T47D (cell line): ENCODE measurements around the gene LIMS2.

Experiments used
- DNase-seq, 2 experiments: peaks; one replicate each; pipeline versions ENCODE4 v3.0.0 to v3.0.0-alpha.2; 2011 to 2012; ENCODE audit warnings: low read depth in 1 of 2, low spot score in 1 of 2
- JUND ChIP-seq: IDR thresholded peaks from 2 replicates; pipeline ENCODE4 v1.6.1; 2012; ENCODE audit warnings: low read depth
- in situ Hi-C: cut with HindIII; loops from 2 replicates; pipeline ENCODE4 v1.10.0; 2016; ENCODE audit warnings: low sequenced_read_pairs, low pct_unique_long_range_greater_than_20kb

LIMS2 gene

DNA sequence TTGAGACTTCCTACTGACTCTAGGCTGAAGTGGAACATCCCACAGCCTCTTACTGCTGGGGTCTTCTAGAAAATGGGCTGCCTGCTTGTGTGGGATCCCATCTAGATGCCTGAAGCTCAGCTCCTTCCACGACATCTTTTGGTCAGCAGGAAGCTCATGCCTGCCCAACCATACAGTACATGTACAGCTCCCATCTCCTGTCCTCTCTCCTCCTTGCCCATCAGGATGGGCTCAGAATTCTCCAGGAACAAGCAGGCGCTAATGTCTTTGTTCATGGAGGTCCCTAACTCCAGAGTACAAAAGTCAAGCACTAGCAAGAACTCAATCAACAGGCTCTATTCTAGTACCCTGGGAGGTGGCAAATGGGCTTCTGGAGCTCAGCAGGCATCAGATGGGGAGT lies 61.1 kb downstream of the LIMS2 start:
- in situ Hi-C loops = no loop called here
- TF ChIP-seq JUND = no peak
- no peak for DNase-seq

DNA sequence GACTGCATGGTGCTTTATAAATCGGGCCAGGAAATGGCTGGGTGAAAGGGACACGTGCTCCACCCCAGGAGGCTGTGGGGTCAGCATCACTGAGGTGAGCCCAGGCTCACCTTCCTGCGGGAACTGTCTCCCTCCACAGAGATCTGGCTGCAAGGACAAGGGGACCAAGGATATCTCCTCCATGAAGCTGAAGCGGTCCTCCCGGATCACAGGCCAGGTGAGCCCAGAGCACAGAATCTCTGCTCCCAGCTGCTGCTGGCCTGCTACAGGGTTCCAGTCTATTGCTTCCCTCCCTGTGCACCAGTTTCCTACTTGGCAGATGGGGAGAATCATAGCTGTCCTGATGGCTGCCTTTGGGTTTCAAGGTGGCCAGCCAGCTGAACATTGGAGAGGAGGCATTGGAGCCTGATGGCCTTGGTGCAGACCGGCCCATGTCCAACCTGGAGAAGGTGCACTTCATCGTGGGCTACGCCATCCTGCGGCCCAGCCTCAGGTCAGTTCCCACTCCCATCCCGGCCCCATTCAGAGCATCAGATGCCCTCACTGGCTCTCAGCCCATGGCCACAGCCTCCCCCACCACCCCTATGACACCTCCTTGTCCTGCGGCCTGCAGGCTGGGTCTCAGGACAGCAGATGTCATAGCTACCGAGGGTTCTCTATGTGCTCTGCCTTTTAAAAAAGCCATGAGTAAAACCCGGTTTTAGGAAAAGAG lies 63.1 kb downstream of the LIMS2 start:
- in situ Hi-C loops = no loop called here
- TF ChIP-seq JUND = no peak
- DNase-seq = no peak

DNA sequence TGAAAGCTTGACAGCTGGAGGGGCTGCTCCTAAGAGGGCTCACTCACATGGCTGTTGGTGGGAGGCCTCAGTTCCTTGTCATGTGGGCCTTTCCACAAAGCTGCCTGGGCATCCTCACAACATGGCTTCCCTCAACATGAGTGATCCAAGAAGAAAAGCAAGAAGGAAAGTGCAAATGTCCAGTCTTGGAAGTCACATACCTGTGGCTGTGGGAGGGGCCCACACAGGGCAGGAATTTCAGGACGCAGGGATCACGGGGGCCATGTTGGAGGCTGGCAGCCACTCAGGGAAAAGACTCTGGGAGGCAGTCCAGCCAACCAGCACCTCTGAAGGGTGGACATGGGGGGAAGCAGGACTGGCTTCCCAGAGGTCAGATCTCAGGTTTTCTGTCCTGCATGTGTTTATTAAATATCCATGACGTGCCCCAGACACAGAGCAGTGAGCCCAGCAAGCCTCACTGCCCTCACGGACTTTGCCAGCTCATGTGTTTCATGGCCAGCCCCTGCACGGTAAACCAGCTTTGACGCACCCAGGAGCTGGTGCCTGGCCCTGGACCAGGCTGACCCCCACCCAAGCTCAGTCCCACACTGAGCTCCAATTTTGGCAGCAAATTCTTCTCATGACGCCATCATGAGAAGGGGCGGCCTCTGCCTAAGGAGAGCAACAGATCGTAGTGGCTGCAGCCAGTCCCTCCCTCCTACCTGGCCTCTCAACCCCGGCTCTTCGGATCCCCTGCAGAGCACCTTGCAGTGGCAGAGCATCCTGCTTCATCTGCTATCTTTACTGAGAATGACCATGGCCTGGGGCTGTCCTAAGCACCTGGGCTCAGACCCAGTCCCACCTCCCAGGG lies 64.0 kb downstream of the LIMS2 start:
- TF ChIP-seq JUND = no peak
- DNase-seq = no peak
- in situ Hi-C loops = no loop called here

DNA sequence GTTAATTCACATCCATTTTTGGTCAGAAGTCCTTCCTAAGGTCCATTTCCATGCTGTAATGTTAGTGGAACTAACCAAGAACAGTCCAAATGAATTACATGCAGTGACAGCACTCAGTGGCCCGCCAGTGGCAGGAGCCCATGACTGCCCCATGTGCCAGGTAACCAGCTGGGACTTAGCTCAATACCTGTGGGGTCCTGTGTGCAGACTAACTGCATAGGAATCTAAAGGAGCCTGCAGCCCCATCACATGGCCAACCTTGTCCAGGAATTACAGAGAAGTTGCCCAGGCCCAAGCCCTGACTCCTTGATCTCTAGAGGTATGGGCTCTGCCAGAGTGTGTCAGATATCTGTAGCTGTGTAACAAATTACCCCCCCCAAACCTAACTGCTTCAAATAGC lies 64.8 kb downstream of the LIMS2 start:
- DNase-seq = no peak
- no peak for TF ChIP-seq JUND
- in situ Hi-C loops = no loop called here

DNA sequence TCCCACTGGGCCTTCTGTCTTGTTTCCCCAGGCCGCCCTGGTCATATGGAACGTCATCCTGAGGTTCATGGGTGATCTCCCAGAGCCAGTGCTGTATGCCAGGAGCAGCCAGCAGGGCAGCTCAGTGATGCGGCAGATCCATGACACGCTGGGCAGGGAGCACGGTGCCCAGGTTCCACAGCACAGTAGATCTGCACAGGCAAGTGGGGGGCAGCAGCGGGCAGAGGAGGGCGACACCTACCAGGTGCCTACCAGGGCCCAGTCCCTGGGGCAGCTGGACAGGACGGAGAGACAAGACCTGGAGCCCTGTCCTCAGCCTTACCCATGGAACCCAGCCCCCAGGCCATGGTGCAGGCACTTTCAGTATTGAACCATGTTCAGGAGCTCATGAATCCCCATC lies 65.5 kb downstream of the LIMS2 start:
- no peak for TF ChIP-seq JUND
- no peak for DNase-seq
- in situ Hi-C loops = no loop called here

DNA sequence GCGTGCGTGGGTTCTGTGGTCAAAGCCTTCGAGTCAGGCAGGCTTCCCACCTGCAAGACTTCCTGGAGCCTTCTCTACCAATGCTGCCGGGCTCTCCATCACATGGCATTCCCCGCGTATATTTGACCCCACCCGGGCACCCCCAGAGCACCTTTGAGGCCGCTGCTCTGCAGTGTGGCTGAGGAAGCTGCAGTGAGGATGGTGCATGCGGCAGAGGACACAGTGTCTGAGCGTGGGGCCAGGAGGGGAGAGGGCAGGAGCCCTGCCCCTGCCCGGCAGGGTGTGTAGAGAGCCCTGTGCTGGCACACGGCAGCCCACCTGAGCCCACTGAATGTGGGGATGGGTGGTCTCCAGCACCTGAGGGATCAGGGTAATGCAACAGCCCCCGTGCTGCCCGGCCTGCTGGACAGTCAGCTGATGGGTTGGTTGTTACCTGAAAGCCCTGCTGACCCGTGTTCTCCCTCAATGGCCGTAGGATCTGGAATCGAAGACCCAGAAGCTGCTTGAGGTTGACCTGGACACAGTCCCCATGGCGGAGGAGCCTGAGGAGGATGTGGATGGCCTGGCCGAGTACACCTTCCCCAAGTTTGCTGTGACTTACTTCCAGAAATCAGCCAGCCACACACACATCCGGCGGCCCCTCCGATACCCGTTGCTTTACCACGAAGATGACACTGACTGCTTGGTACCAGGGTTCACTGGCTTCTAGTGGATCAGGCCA lies 66.1 kb downstream of the LIMS2 start:
- no peak for TF ChIP-seq JUND
- DNase-seq = no peak
- in situ Hi-C loops = no loop called here

DNA sequence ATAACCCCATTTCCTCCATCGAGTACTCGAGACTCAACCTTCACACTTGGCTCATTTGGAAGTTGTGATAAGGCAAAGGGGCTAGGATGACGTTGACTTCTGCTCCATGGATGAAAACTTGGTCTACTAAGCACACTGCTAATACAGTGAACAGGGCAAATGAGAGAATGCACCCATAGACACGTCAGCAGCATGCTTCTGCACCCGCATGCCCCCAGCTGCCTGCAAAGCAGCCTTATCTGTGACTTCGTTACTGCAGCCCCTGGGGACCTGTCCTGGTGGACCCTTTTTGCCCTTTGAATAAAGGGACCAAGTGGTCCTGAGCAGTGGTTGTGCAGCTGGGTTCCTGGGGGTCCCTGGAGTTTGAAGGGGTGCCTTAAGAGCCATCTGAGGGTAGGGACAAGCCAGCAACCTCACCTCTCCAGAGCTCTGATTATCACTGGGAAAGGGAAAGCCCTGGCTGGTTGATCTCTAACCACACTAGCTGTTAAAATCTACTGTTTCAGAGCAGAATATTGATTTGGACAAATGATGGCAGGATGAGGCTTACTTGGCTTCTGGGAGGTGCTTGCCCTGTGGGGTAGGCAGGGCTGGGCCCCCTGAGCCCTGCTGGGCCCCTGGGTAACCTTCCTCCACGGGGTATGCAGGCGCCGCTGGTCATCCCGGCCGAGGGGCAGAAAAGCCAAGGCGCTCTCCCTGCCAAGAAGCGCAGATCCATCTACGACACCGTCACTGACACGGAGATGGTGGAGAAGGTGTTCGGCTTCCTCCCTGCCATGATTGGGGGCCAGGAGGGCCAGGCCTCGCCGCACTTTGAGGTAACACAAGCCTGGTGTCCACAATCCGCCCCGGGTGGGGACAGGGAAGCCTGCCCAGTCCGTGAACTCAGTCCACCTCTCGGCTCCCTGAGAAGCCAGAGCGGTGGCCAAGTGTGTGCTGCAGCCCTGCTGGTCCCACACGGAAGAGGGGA lies 67.0 kb downstream of the LIMS2 start:
- no peak for TF ChIP-seq JUND
- no peak for DNase-seq
- in situ Hi-C loops = no loop called here

DNA sequence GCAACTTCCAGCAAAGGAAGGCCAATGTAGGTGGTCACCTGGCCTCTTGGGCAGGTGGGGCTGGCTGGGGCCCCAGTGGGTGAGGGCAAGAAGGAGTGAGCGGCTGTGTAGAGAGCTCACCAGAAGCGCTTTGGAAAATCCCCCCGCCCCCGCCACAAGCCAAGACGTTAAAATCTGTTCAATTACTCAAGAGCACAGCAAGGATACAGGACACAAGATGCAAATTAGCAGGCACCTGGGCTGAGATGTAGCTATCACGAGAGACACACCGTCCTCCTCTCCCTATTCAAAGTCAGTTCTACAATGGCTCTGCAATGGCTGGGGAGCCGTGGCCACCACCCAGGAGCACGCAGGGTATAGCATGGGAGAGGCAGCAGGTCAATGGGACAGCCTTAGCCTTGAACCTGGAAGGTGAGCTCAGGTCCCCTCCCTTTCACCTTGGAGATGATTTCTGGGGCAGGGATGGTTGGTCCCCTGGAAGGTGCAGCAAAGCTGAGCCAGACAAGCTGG lies 67.9 kb downstream of the LIMS2 start:
- in situ Hi-C loops = no loop called here
- TF ChIP-seq JUND = no peak
- no peak for DNase-seq

DNA sequence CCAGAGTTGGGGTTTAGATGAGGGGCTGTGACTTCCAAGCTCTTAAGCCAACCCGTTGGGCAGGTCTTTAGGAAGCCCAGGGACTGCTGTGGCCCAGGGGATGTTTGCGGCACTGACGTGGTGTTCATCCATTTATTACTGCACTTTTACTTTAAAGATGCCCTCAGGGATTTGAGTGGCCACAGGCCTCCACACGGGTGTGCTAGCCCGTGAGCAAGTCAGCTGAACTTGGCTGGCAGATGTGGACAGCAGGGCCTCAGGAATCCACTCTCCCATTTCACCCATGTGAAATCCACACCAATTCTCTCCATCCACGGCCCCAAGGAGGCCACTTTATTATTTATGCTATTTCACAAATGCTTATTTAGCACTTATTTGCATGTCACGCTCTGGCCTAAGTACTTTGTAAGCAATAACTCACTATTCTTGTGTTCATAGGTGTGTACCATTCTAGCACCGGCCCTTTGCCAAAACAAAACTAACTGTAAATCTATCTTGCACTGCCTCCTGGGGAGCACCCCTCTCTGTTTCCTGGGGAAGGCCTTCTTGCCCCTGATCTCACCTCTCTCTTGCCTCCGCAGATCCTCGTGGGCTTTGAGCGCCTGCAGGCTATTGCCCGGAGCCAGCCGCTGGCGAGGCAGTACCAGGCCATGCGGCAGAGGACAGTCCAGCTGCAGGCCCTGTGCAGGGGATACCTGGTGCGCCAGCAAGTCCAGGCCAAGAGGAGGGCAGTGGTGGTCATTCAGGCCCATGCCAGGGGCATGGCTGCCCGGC lies 68.5 kb downstream of the LIMS2 start:
- TF ChIP-seq JUND = no peak
- no peak for DNase-seq
- in situ Hi-C loops = no loop called here

DNA sequence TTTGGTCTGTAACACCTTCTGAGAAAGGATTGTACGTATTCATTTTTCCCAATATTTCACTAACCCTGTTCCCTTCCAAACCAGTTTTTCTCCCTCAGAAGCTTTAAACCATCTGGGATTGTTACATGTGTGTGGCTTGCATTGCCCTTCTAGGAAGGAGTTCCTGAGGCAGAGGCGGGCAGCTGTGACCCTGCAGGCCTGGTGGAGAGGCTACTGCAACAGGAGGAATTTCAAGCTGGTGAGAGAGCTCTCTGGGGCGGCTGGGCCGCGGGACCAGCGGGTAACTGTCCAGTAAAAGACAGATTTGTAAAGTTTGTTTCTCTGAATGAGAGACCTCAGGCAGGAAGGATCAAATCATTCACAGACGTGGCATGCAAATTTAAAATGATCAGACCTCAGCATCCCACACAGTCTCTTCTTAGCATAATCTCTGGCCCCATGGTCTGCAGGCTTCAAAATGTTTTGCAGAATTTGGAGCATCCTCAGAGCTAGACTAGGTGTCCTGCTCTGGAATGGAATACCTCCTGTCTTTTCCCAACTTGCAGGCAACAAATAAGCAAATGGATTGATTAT lies 69.6 kb downstream of the LIMS2 start:
- in situ Hi-C loops = no loop called here
- DNase-seq = no peak
- no peak for TF ChIP-seq JUND

DNA sequence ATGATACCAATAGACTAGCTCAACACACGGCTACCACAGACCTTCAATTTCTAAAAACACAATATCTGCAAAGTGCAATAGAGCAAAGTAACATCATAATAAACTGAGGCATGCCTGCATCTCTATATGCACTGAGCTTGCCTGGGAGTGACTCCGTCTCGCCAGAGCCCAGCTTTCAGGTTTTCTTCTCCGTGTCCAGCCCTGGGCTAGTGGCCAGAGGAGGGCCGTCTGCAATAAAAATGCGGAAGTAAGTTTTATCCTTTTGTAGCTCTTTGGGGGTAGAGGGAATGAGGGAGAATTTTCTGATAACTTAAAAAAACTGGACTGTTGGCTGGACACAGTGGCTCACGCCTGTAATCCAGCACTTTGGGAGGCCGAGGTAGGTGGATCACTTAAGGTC lies 70.3 kb downstream of the LIMS2 start:
- in situ Hi-C loops = no loop called here
- no peak for TF ChIP-seq JUND
- no peak for DNase-seq
